OCI-LY7 (cell line): ENCODE results near the gene STRADB.

Experiments
- CTCF ChIP-seq: fragments of 200-600 bp; sonication (generic); conservative IDR thresholded peaks from 2 replicates; pipeline ENCODE4 v1.5.1; 2014; ENCODE audit warnings: mild to moderate bottlenecking, antibody characterized with exemption, low read length, moderate library complexity, mixed read lengths
- EZH2phosphoT487 ChIP-seq: fragments of 200-600 bp; sonication (generic); IDR thresholded peaks from 2 replicates; pipeline ENCODE4 v1.6.1; 2018; ENCODE audit warnings: low read depth, borderline replicate concordance, mild to moderate bottlenecking, mixed run types, antibody characterized with exemption, low read length, moderate library complexity, mixed read lengths

GRCh38 chr2:201408931-201409330 is 42.6 kb upstream of the STRADB start:
- TF ChIP-seq CTCF (no peak), EZH2phosphoT487 (no peak)
